Measurements from ENCODE around the gene GPD2.

GPD2 gene

DNA sequence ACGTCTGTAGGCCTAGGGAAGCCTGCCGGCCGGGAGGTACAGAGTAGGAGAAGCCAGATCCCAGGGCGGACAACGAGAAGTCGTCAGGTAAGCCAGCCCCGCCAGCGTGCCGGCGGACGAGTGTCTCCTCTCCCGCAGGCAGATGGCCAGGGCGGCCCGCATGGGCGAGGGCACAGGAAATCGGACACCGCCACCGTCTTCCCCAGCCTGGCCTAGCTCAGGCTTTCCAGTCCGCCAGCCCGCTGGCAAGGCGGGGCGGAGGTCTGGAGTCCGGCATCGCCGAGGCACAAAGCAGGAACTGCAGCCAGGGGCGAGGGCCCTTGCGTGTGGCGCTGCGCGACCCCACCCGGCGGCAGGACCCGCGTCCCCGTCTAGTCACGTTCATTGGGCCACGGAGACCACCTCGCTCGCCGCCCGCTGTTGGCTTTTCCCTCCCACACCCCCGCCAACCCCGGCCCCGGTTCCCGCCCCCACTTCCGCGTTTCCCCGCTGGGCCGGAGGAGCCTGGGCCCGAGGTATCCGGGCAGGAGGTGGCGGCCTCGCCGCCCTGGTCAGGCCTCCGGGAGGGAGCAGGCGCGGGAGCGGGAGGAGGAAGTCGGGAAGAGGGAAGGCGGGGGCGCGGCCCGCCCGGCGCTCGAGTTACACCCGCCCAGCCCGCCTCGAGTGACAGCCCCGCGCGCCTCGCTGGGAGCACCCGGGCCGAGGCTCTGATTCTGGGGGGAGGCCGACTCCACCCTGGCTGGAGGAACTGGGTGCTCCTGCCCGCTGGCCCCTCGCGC lies at the start of gene GPD2:
TSS of gene GPD2 (plus strand) at position 662 of the 779 bp plus-strand sequence. CDS start 39,727 bp downstream, outside the sequence.
- in situ Hi-C loops (cut with HindIII; ENCODE audit: low sequenced_read_pairs) = no loop called here

DNA sequence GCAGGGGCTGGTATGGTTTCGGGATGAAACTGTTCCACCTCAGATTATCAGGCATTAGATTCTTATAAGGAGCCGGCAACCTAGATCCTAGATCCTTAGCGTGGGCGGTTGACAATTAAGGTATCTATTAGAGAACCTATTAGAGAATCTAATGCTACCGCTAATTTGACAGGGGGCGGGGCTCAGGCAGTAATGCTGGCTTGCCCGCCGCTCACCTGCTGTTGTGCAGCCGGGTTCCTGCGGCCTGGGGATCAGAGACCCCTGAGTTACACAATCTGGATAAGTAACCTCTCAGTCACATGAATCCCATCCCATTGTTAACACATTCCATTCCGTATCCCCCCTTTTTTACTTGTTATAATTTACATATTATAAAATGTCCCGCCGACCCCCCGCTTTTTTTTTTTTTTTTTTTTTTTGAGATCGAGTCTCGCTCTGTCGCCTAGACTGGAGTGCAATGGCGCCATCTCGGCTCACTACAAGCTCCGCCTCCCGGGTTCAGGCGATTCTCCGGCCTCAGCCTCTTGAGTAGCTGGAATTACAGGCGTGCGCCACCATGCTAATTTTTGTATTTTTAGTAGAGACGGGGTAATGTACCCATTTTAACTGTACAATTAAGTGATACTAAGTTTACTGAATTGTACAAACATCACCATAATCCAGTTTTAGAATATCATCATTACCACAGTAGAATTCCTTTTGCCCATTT lies 42.0 kb upstream of the GPD2 start:
- in situ Hi-C loops (cut with HindIII; ENCODE audit: low sequenced_read_pairs) = no loop called here

DNA sequence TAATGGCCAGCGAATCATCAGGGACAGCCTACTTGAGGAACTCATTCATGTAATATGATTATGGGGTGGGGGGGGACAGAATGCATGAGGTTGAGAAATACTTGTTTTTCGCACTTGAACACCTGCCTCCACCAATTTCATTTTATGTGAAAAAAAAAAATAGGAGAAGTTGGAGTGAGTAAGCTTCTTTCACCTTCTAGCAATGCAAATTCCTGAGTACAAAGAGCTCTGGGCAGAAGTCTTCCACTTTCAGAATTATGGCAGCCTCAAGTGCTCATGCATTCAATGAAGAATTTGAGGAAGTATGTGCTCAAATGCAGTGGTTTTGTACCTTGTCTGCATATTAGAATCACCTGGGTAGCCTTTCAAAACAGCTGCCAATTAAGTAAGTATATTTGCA lies 40.1 kb upstream of the GPD2 start:
- in situ Hi-C loops (cut with HindIII; ENCODE audit: low sequenced_read_pairs) = loop anchor here (5.0 kb wide), 1 partner anchor 54 kb away; no protein-coding TSS in a partner anchor

DNA sequence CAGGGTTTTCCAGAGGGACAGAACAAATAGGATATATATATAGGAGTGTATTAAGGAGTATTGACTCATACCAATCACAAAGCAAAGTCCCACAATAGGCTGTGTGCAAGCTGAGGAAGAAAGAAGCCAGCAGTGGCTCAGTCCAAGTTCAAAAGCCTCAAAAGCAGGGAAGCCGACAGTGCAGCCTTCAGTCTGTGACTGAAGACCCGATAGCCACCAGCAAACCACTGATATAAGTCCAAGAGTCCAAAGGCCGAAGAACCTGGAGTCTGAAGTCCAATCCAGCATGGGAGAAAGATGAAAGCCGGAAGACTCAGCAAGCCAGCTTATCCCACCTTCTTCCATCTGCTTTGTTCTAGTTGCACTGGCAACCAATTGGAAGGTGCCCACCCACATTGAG lies 39.0 kb upstream of the GPD2 start:
- in situ Hi-C loops (cut with HindIII; ENCODE audit: low sequenced_read_pairs) = loop anchor here (5.0 kb wide), 1 partner anchor 55 kb away; no protein-coding TSS in a partner anchor

DNA sequence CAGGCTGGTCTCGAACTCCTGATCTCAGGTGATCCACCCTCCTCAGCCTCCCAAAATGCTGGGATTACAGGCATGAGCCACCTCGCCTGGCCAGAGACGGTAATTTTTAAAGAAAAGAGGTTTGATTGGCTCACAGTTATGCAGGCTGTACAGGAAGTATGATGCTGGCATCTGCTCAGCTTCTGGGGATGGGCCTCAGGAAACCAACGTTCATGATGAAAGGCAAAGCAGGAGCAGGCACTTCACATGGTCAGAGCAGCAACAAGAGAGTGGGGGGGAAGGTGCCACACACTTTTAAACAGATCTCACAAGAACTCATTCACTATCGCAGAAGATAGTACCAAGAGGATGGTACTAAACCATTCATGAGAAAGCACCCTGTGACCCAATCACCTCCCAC lies 38.0 kb upstream of the GPD2 start:
- in situ Hi-C loops (cut with HindIII; ENCODE audit: low sequenced_read_pairs) = loop anchor here (5.0 kb wide), 1 partner anchor 56 kb away; no protein-coding TSS in a partner anchor

DNA sequence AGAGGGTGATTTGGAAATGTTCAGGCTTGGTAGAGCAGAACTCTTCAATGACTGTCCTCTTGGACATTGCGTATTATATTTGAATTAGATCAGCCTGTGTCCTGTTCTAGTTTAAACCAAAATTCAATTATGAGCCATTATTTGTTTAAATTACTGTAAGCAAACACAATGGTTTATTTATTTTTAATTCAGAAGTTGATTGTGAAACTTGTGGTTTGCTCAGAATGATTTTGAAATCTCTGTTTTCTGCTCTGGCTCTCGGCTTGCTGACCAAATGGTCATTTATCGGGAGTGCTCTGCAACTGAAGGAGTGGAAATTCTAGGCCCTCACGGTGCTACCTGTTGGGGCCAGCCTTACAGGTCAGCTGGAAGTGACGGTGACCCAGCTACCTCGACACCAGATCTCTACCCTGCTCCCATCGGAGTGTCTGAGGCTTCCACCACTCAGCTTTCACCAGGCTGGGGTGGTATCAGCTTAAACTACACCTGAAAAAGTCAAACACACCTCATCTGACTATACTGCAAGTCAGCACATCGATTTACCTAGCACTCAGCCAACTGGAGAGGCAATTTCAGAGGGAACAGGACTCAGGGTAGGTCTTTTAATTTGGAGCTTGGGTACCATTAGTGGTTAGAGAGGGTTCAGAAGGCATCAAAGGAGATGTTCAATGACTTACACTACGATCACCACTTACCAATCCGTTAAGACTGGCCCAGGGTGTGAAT lies 36.8 kb upstream of the GPD2 start:
- in situ Hi-C loops (cut with HindIII; ENCODE audit: low sequenced_read_pairs) = loop anchor here (5.0 kb wide), 1 partner anchor 57 kb away; no protein-coding TSS in a partner anchor

DNA sequence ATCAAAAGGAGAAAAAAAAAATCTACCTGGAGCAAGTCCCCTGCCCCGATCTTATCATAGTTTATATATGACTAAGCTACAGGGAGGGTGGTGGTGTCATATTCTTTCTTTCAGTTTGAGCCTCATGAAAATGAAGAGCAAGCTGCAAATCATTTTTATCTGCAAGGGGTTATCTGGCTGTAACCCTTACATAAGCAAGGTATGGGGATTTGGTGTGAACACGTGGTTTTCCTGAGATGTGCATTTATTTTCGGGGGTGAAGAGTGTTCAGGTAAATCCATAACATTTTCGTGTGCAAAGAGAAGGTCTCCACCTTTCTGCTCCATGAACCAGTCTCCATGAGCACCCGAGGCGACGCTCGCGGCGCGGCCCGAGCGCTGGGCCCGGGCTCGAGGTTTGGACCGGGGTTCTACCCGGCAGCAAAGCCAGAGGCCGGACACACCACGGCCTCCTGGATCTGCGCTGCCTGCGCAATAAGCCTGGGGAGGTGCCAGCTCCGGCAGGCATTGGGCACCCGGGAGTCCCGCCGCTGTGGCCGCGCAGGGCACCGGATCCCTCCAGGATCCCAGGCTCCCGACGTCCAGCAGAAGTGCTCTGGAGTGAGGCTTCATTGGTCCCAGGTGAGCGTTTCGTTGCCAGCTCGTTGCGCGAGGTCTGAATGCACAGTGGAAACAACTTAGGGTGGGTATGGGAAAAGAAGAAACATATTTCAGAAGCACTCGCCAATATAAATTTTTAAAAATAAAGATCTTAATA lies 36.1 kb upstream of the GPD2 start:
- in situ Hi-C loops (cut with HindIII; ENCODE audit: low sequenced_read_pairs) = loop anchor here (5.0 kb wide), 1 partner anchor 58 kb away; no protein-coding TSS in a partner anchor

DNA sequence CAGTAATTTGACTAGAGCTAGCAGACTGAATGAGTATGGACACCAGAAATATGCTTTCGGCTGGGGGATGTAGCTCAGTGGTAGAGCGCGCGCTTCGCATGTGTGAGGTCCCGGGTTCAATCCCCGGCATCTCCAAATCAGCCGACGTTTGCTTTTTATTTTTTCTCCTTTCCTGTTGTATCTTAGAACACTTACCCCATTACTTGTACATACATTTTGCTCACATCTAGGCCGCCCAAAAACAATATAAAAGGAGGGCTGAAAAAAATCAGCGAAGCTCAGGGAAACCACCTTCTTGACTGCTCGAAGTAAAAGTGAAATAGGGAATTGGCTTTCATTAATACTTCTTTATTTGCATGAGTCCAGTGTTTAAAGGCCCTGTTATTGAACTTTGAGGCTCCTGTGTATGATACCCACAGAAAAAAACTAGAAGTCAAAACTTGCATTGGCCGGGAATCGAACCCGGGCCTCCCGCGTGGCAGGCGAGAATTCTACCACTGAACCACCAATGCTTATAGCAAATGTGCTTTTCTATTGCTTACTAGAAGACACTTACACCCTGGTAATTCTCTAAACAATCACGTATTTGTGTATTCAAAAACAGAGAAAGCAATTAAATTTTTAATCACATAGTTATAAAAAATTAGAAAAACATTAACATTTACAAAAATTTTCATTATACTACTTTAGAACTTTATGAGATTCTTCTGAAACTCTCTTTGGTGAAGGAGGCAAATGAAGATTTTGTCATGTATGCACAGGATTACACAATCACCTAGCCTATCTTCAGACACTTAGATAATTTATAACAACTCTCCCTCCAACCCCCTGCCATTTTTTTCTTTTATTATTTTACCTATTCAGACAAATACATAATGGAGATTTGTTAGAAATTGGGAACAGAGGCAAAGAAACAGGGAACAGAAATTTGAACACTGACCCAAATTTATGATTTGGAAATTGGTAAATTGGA lies 35.2 kb upstream of the GPD2 start:
- in situ Hi-C loops (cut with HindIII; ENCODE audit: low sequenced_read_pairs) = no loop called here

DNA sequence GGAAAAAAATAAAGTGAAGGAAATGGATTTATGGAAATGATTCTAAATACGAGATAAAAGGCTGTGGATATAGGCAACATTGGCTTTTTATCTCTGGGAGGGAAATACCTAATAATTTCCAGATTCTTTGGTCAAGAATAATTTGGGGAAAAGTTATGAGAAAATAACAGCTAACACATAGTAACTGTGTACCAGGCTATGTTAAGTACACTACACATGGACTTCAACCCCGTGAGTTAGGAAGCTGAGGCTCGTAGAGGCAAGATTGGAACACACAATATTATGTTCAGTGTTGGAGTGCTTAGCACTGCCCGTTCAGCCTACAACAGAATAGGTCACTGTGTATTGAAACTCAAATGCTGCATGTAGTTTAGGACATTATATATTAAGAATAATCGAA lies 34.3 kb upstream of the GPD2 start:
- in situ Hi-C loops (cut with HindIII; ENCODE audit: low sequenced_read_pairs) = no loop called here

DNA sequence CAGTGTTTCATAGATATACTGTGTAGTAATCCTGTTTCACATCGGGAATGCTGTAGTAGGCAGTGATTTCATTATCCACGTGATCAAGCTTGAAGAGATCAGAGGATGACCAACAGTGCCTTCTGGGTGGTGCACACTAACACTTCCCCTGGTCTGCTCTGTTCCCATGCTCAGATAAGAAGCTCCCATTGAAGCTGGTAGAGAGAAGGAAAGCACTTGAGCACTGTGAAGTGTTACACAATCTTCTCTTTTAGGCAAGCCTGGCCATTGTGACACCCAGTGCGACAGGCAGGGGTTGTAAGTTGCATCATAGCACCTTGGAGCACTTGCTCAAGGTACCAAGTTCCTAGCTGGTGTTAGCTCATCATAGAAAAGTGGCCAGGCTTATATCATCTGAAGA lies 30.6 kb upstream of the GPD2 start:
- in situ Hi-C loops (cut with HindIII; ENCODE audit: low sequenced_read_pairs) = no loop called here

DNA sequence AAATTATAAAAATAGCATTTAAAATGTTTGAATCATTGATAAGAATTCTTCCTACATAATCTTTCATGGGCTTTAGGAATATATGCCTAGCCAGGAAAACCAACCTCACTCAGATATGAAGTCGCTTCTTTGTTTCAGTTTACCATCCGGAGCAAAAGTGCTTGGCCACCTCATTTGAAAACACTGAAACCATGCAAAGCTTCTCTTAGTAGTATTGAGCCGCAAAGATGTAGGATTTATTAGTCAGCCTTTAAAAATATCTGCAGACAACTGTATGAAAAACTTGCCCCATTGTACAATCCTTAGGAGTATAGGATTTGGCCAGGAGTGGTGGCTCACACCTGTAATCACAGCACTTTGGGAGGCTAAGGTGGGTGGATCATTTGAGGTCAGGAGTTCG lies 24.3 kb upstream of the GPD2 start:
- in situ Hi-C loops (cut with HindIII; ENCODE audit: low sequenced_read_pairs) = no loop called here

DNA sequence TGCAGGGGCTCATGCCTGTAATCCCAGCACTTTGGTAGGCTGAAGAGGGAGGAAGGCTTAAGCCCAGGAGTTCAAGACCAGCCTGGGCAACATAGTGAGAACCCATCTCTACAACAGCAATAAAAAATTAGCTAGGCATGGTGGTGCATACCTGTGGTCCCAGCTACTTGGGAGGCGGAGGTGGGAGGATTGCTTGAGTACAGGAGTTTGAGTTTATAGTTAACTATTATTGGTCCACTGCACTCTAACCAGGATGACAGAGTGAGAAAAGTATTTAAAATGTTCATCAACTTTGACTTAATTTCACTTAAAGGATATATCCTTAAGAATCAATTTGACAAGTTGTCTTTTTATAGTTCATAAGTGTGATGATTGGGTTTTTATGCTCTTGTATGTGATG lies 14.3 kb upstream of the GPD2 start:
- in situ Hi-C loops (cut with HindIII; ENCODE audit: low sequenced_read_pairs) = no loop called here

DNA sequence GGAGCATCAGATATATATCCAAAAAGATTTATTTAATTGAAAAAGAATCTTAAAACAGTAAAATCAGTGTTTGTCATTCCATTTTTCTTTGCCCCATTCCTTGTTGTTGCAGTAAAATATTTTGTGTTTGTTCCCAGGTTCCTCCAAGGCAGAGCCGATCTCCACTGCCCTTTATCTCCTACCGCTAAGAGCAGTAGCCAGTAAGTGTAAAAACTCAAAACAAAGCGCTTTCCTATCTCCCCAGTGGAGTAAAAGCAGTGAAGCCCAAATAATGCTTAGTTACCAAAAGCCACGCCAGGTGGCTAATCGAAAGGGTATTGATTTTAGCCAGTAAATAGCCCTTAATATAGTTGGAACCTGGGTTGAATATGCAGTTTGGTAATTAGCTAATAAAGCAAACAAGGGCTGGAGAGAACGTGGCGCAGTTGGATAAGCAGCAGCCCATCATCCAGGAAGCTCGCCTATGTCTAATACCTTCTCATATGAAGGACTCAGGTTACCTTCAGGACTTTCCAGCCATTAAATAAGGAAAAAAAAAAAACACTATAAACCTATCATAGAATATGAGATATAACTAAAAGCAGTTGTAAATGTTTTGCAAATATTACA lies 12.4 kb upstream of the GPD2 start:
- in situ Hi-C loops (cut with HindIII; ENCODE audit: low sequenced_read_pairs) = no loop called here

DNA sequence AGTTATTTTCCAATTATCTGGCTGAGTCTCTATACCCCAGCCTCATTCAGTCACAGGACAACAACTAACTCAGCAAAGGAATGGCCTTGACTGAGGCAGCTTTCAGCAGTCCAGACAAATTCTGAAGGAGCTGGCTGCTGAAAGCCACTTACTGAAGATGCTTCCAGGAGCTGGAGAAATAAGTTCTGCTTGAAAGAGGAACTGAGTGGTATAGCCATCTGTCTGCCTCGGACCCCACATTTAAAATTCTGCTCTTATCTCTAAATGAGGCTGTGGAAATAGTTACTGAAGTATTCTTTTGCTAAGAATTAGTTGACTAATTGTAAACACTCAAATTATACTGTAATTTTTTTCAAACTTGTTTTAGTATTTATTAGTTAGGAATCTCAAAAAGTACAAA lies 9.1 kb upstream of the GPD2 start:
- in situ Hi-C loops (cut with HindIII; ENCODE audit: low sequenced_read_pairs) = no loop called here

DNA sequence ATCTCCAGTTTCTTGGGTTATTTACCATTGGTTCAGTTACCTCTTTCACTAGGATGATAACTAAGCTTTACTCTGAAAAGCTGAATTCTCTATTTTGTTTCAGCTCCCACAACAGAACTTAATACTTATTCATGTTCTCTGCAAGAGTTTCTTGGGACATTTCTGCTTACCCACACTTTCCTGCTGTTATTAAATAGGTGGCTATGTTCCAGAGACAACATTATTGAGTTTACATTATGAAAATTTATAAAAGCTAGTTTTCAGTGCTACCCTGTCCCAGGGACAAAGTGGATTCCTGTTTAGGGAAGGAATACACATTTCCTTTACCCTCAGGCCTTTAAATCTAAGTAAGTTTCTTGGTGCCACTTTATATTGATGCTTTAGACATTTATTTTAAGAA lies 7.0 kb upstream of the GPD2 start:
- in situ Hi-C loops (cut with HindIII; ENCODE audit: low sequenced_read_pairs) = no loop called here

DNA sequence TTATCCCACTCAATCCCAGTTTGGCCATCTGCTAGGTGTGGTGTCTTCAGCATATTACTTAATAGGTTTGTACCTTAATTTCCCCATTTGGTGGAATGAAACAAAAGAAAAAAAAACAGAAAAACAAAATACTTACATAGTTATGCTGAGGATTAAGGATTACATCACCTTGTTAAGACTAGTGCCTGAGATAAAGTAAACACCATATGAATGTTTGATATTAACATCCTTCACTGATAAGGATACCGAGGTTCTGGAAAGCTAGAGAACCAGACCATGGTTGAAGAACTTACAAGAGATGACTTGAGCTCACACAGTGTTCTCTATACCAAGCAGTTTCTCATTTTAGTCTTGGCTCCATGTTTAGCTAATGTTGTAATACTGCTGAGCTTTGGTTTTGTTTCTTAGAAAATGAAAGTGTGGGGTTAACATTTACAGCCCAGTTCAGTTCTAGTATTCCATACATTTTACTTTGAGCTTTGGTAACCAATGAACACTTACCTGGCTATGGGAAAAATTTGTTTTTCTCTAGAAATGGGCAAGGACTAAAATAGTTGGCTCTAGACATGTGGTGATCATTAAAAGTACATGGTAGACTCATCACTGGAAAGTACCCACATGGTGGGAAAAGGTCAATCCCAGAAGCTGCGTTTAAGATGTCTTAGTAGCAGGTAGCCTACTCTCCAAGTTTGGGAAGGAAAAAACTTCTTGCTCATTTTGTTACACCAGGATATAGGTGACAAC lies 5.8 kb upstream of the GPD2 start:
- in situ Hi-C loops (cut with HindIII; ENCODE audit: low sequenced_read_pairs) = no loop called here

DNA sequence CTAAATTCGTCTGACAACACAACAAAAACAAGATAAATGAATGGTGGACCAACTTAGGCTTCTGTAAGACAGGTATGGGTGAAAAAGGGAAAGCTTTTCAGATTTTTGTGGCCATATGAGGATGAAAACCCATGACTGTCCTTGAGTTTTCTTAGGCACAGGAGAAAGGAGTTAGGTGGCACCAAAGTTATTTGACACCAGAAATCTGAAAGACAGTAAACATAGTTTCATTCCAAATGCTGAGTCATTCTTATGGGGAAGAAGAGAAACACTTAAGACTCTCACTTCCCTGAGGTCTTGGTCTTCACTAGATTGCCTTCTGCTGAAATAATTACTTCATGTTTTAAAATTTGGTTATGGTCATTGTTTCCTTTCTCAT lies 5.2 kb upstream of the GPD2 start:
- in situ Hi-C loops (cut with HindIII; ENCODE audit: low sequenced_read_pairs) = no loop called here

DNA sequence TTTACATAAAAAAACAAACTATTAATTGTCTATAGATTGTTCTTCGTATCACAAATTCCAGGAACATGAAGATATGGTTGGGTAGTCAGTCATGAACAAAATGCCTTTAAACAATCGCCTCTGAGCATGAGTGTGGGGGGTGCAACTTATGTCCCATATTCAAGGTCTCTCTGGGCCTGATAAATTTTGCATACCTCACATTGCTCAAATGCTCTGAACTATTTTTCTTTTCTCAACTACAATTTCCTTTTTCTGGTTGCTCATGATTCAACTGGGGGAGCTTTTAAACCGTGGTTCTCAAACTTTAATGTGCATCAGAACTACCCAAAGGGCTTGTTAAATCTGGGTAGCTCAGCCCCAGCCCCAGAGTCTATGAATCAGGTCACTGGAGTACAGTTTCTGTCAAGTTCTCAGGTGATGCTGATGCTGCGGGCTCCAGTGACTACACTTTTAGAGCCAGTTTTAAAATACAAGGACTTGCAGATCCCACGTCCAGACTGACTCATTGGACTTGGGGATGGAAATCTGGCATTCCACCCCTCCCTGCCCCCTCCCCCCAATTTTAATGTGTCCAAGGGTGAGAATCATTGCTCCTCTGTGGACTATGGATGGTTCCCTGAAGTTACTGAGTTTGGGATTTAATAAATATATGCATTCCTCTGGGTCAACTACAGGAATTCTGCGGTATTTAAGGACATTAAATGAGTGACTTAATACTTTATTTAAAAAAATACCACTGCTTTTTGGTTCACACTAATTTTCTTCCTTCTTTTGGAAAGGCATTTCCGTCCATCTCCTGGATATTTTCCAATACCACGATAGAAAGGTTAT lies 1.5 kb upstream of the GPD2 start:
- in situ Hi-C loops (cut with HindIII; ENCODE audit: low sequenced_read_pairs) = no loop called here

Data from endothelial cell of hepatic sinusoid (primary cell).